Endothelial cell of umbilical vein (primary cell): ENCODE results near the gene POLN.

Source experiments
- EZH2 ChIP-seq: IDR thresholded peaks from 2 replicates; pipeline ENCODE4 v1.6.1; 2012; ENCODE audit warnings: borderline replicate concordance, low read depth, mild to moderate bottlenecking, moderate library complexity, low read length, inconsistent platforms; ENCODE audit not compliant: severe bottlenecking
- GATA2 ChIP-seq: IDR thresholded peaks from 2 replicates; pipeline ENCODE4 v1.7.0; 2011; ENCODE audit warnings: low read depth, mild to moderate bottlenecking, moderate library complexity, mixed read lengths, low read length; ENCODE audit not compliant: insufficient read length, insufficient read depth
- MYC ChIP-seq: IDR thresholded peaks from one replicate; pipeline ENCODE4 v1.6.1; 2011; ENCODE audit warnings: mild to moderate bottlenecking, low read depth, low read length
- POLR2A ChIP-seq: IDR thresholded peaks from 2 replicates; pipeline ENCODE4 v1.6.1; 2012; ENCODE audit warnings: low read depth, mild to moderate bottlenecking, control low read depth, low read length
- TF ChIP-seq, protein P1 (sequence below), 2 donors: IDR thresholded peaks; 1 replicate in 1 of 2; 2 replicates in 1 of 2; pipeline ENCODE4 v1.5.1; 2011; ENCODE audit warnings: low read length in 2 of 2, mild to moderate bottlenecking in 2 of 2, moderate library complexity in 2 of 2, control low read depth in 1 of 2, inconsistent platforms in 1 of 2, low read depth in 1 of 2; ENCODE audit not compliant: insufficient read depth in 1 of 2; ENCODE audit errors: extremely low read depth in 1 of 2

DNA sequence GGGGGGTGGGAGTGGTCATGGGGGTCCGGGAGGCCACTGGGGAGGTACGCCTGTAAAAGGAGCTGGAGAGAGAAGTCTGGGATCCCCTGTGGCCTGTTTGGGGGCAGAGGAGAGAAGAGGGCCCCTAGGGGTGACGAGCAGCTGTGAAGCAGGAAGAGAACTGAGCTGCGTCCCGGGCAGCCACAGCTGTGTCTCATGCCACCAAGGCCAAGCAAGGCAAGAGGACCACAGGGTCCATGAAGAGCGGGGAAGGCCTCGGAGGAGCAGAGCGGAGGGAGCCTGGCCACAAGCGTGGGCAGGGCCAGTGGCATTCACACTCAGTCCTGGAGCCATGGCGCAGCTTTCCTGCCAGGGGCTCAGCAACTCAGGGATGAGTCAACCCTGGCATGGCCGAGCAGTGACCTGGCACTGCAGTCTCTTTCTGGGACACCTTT, 196.4 kb downstream of the POLN start:
- TF ChIP-seq, protein P1, sequence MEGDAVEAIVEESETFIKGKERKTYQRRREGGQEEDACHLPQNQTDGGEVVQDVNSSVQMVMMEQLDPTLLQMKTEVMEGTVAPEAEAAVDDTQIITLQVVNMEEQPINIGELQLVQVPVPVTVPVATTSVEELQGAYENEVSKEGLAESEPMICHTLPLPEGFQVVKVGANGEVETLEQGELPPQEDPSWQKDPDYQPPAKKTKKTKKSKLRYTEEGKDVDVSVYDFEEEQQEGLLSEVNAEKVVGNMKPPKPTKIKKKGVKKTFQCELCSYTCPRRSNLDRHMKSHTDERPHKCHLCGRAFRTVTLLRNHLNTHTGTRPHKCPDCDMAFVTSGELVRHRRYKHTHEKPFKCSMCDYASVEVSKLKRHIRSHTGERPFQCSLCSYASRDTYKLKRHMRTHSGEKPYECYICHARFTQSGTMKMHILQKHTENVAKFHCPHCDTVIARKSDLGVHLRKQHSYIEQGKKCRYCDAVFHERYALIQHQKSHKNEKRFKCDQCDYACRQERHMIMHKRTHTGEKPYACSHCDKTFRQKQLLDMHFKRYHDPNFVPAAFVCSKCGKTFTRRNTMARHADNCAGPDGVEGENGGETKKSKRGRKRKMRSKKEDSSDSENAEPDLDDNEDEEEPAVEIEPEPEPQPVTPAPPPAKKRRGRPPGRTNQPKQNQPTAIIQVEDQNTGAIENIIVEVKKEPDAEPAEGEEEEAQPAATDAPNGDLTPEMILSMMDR (IDR thresholded peaks at IDR 0.05; ENCODE audit: extremely low read depth in 1 of 2, insufficient read depth in 1 of 2, low read depth in 1 of 2, low read length in 2 of 2) = no peak
- no peak for TF ChIP-seq POLR2A
- no peak for TF ChIP-seq GATA2
- no peak for TF ChIP-seq EZH2
- TF ChIP-seq MYC = no peak
